Hepatocyte (in vitro differentiated cells): ENCODE results near the gene ULK4. TPM values are rescaled to one million over a fixed set of nuclear protein-coding genes. Genes with fewer than 3 reads are reported as not detected.

Experiments used
- DNase-seq: peaks from one replicate; pipeline ENCODE4 v3.0.0-alpha.2; 2016; ENCODE audit warnings: low spot score
- H2AFZ ChIP-seq: fragments of 200-600 bp; sonication (generic); 2 replicates; pipeline ENCODE4 v1.6.0; 2016; ENCODE audit warnings: antibody characterized with exemption, mild to moderate bottlenecking
- H3K27ac ChIP-seq: fragments of 200-600 bp; sonication (generic); 2 replicates; pipeline ENCODE4 v1.5.1; 2016; ENCODE audit warnings: mild to moderate bottlenecking
- H3K27me3 ChIP-seq: fragments of 200-600 bp; sonication (generic); 2 replicates; pipeline ENCODE4 v1.6.1; 2016
- H3K36me3 ChIP-seq: fragments of 200-600 bp; sonication (generic); replicated peaks from 2 replicates; pipeline ENCODE4 v1.5.1; 2016; ENCODE audit warnings: low read depth; ENCODE audit not compliant: insufficient read depth
- H3K4me1 ChIP-seq: fragments of 200-600 bp; sonication (generic); 2 replicates; pipeline ENCODE4 v1.5.1; 2016; ENCODE audit warnings: mild to moderate bottlenecking, moderate library complexity; ENCODE audit not compliant: insufficient read depth
- H3K4me2 ChIP-seq: fragments of 200-600 bp; sonication (generic); 2 replicates; pipeline ENCODE4 v1.6.0; 2016
- H3K4me3 ChIP-seq: fragments of 200-600 bp; sonication (generic); 2 replicates; pipeline ENCODE4 v1.5.1; 2016; ENCODE audit warnings: mild to moderate bottlenecking
- H3K79me2 ChIP-seq: fragments of 200-600 bp; sonication (generic); 2 replicates; pipeline ENCODE4 v1.6.0; 2017; ENCODE audit warnings: mild to moderate bottlenecking
- H3K9me2 ChIP-seq: fragments of 200-600 bp; sonication (generic); replicated peaks from 2 replicates; pipeline ENCODE4 v1.6.0; 2017; ENCODE audit warnings: mild to moderate bottlenecking; ENCODE audit not compliant: insufficient read depth
- H3K9me3 ChIP-seq: fragments of 200-600 bp; sonication (generic); 2 replicates; pipeline ENCODE4 v1.5.1; 2016; ENCODE audit warnings: low read depth, mild to moderate bottlenecking
- H4K20me1 ChIP-seq: fragments of 200-600 bp; sonication (generic); 2 replicates; pipeline ENCODE4 v1.6.0; 2016; ENCODE audit warnings: mild to moderate bottlenecking; ENCODE audit not compliant: insufficient read depth, poor library complexity, severe bottlenecking
- CTCF ChIP-seq: fragments of 200-600 bp; sonication (generic); IDR thresholded peaks from 2 replicates; pipeline ENCODE4 v1.5.1; 2016; ENCODE audit warnings: antibody characterized with exemption, mild to moderate bottlenecking; ENCODE audit not compliant: poor library complexity
- EZH2 ChIP-seq: fragments of 200-600 bp; sonication (generic); IDR thresholded peaks from 2 replicates; pipeline ENCODE4 v1.6.1; 2016; ENCODE audit warnings: antibody characterized with exemption, mild to moderate bottlenecking, borderline replicate concordance
- EZH2phosphoT487 ChIP-seq: fragments of 200-600 bp; sonication (generic); IDR thresholded peaks from one replicate; pipeline ENCODE4 v1.6.1; 2018; ENCODE audit warnings: antibody characterized with exemption, mild to moderate bottlenecking, low read depth, moderate library complexity; ENCODE audit not compliant: unreplicated experiment, severe bottlenecking
- WGBS: methylation state at CpG from one replicate; pipeline ENCODE4 v1.1.6; 2016; ENCODE audit warnings: low lambda C conversion rate; ENCODE audit errors: missing lambda C conversion rate; 5-methylcytosine and 5-hydroxymethylcytosine counted together
- polyA plus RNA-seq: library from polyadenylated mRNA; unstranded; fragments of >200 nt; fragmentation: Nextera tagmentation; extraction: Ambion mirVana; gene quantifications from 2 replicates; pipeline ENCODE4 v1.2.1, GENCODE V29; 2016
- total RNA-seq: library from RNA; depleted of rRNA; stranded (reverse); fragments of >200 nt; gene quantifications from 2 replicates; pipeline ENCODE4 v1.2.3, GENCODE V29; 2014

Gene ULK4
- total and polyA plus RNA-seq, 2 experiments from 2014 or later, result 3.8 to 9.1 TPM

- 96% methylated on average over 3 of the region's 3 CpGs for WGBS
- Histone ChIP-seq H3K36me3 (no peaks in the 10 kb centered on the region), H3K9me3 (no peaks in the 10 kb centered on the region), H3K4me1 (no peaks in the 10 kb centered on the region), H3K4me3 (no peak overlapping the region), H2AFZ (no peak overlapping the region), H3K4me2 (no peak overlapping the region), H4K20me1 (no peaks in the 10 kb centered on the region), H3K27me3 (no peaks in the 10 kb centered on the region), H3K79me2 (no peaks in the 10 kb centered on the region), H3K27ac (no peak overlapping the region), H3K9me2 (no peaks in the 10 kb centered on the region)
- TF ChIP-seq EZH2phosphoT487 (no peak), CTCF (no peak), EZH2 (no peak)
- DNase-seq, result no peak
Observed at GRCh38 chr3:41907330-41908073, 54.4 kb downstream of the ULK4 start.

- no peak overlapping the region for H3K4me2 ChIP-seq
- no peaks in the 10 kb centered on the region for H3K4me1 ChIP-seq
- no peaks in the 10 kb centered on the region for H4K20me1 ChIP-seq
- WGBS, result 79% methylated on average over 2 of the region's 2 CpGs
- H3K4me3 ChIP-seq, result no peak overlapping the region
- H3K27me3 ChIP-seq, result no peaks in the 10 kb centered on the region
- no peaks in the 10 kb centered on the region for H3K9me2 ChIP-seq
- H2AFZ ChIP-seq, result no peak overlapping the region
- no peak overlapping the region for H3K27ac ChIP-seq
- H3K36me3 ChIP-seq, result no peaks in the 10 kb centered on the region
- TF ChIP-seq CTCF, result no peak
- no peak for TF ChIP-seq EZH2phosphoT487
- TF ChIP-seq EZH2, result no peak
- no peaks in the 10 kb centered on the region for H3K9me3 ChIP-seq
- DNase-seq, result no peak
- H3K79me2 ChIP-seq, result no peaks in the 10 kb centered on the region
Observed at GRCh38 chr3:41900265-41900664, 61.6 kb downstream of the ULK4 start.

GRCh38 chr3:41898631-41899030 is 63.3 kb downstream of the ULK4 start:
- no peak overlapping the region for H2AFZ ChIP-seq
- no peaks in the 10 kb centered on the region for H3K9me2 ChIP-seq
- 97% methylated on average over 2 of the region's 2 CpGs for WGBS
- no peak for DNase-seq
- H3K4me3 ChIP-seq, result no peak overlapping the region
- no peaks in the 10 kb centered on the region for H3K9me3 ChIP-seq
- no peaks in the 10 kb centered on the region for H3K36me3 ChIP-seq
- H4K20me1 ChIP-seq, result no peaks in the 10 kb centered on the region
- H3K4me2 ChIP-seq, result no peak overlapping the region
- no peaks in the 10 kb centered on the region for H3K79me2 ChIP-seq
- no peaks in the 10 kb centered on the region for H3K27me3 ChIP-seq
- no peak overlapping the region for H3K27ac ChIP-seq
- TF ChIP-seq CTCF (no peak), EZH2phosphoT487 (no peak), EZH2 (no peak)
- no peaks in the 10 kb centered on the region for H3K4me1 ChIP-seq
